GM12892 (cell line): ENCODE measurements around the gene PTPRN2.

ENCODE experiments used
- POLR2A ChIP-seq: IDR thresholded peaks from 2 replicates; pipeline ENCODE4 v1.6.1; 2011; ENCODE audit warnings: low read depth, low read length, control low read depth
- POLR2AphosphoS5 ChIP-seq: IDR thresholded peaks from 2 replicates; pipeline ENCODE4 v1.6.1; 2011; ENCODE audit warnings: low read depth, low read length, control low read depth

- no peak for TF ChIP-seq POLR2AphosphoS5
- no peak for TF ChIP-seq POLR2A
These were observed 687.6 kb downstream of the PTPRN2 start for GRCh38 chr7:157900011-157900410.
